IMR-90 (cell line): ENCODE measurements around the gene GALC. TPM values are rescaled to one million over a fixed set of nuclear protein-coding genes. Genes with fewer than 3 reads are reported as not detected.

ENCODE experiments used
- ATAC-seq: fragments of 200-7000 bp; cut with Tn5 transposase; 2 replicates; pipeline ENCODE4 v1.9.1; 2020; ENCODE audit warnings: low read depth, mild to moderate bottlenecking, moderate library complexity
- BruUV-seq: library from RNA; stranded (reverse); fragments of 400-500 nt; replicated peaks from 2 replicates; lab custom pipeline; 2021; lab: Mats Ljungman, UMichigan
- CTCF ChIA-PET: fragments of 300-600 bp; formaldehyde crosslinking; extraction: SDS; loops from one replicate; lab custom pipeline; 2021; ENCODE audit warnings: antibody characterized with exemption; lab: Yijun Ruan, JAX
- POLR2A ChIA-PET: fragments of 300-600 bp; sonication (Branson Sonifier 250); formaldehyde crosslinking; loops from one replicate; lab custom pipeline; 2022; ENCODE audit warnings: antibody characterized with exemption; ENCODE audit not compliant: unreplicated experiment; lab: Charles Lee
- DNase-seq: peaks from one replicate; pipeline ENCODE4 v3.0.0; 2013
- H2AFZ ChIP-seq: replicated peaks from 2 replicates; pipeline ENCODE3; 2013; ENCODE audit warnings: low read length, mild to moderate bottlenecking; ENCODE audit not compliant: poor library complexity
- H2AK5ac ChIP-seq: 2 replicates; pipeline ENCODE4 v1.6.1; 2013; ENCODE audit warnings: low read depth, low read length, inconsistent platforms
- H2AK9ac ChIP-seq: replicated peaks from 2 replicates; pipeline ENCODE3; 2013; ENCODE audit warnings: mild to moderate bottlenecking, low read depth, low read length, moderate library complexity; ENCODE audit not compliant: poor library complexity
- H2BK120ac ChIP-seq: 2 replicates; pipeline ENCODE4 v1.6.1; 2013; ENCODE audit warnings: low read depth, low read length, inconsistent platforms
- H2BK15ac ChIP-seq: 3 replicates; pipeline ENCODE4 v1.6.1; 2013; ENCODE audit warnings: low read depth, low read length, inconsistent platforms
- H2BK20ac ChIP-seq: 2 replicates; pipeline ENCODE4 v1.6.1; 2013; ENCODE audit warnings: low read depth, mild to moderate bottlenecking, inconsistent platforms, low read length, moderate library complexity
- H2BK5ac ChIP-seq: 2 replicates; pipeline ENCODE4 v1.6.1; 2013; ENCODE audit warnings: mild to moderate bottlenecking, low read depth, low read length, inconsistent platforms; ENCODE audit not compliant: poor library complexity, severe bottlenecking
- H3K14ac ChIP-seq: replicated peaks from 2 replicates; pipeline ENCODE4 v1.6.1; 2013; ENCODE audit warnings: low read depth, low read length, inconsistent platforms
- H3K18ac ChIP-seq: 2 replicates; pipeline ENCODE4 v1.6.1; 2013; ENCODE audit warnings: low read depth, low read length, control low read depth
- H3K23ac ChIP-seq: 2 replicates; pipeline ENCODE4 v1.6.1; 2013; ENCODE audit warnings: low read depth, low read length, inconsistent platforms
- H3K27ac ChIP-seq: 2 replicates; pipeline ENCODE4 v1.5.1; 2013; ENCODE audit warnings: mild to moderate bottlenecking, control low read depth, low read length; ENCODE audit not compliant: insufficient read depth
- H3K27me3 ChIP-seq: 2 replicates; pipeline ENCODE4 v1.6.1; 2013; ENCODE audit warnings: low read length; ENCODE audit not compliant: control insufficient read depth, insufficient read depth
- H3K36me3 ChIP-seq: 2 replicates; pipeline ENCODE4 v1.6.1; 2013; ENCODE audit warnings: low read length, mixed read lengths; ENCODE audit not compliant: control insufficient read depth, insufficient read depth
- H3K4ac ChIP-seq: 2 replicates; pipeline ENCODE4 v1.6.1; 2013; ENCODE audit warnings: low read depth, low read length, inconsistent platforms
- H3K4me1 ChIP-seq: 2 replicates; pipeline ENCODE4 v1.6.1; 2013; ENCODE audit warnings: low read length, mixed read lengths; ENCODE audit not compliant: control insufficient read depth, insufficient read depth
- H3K4me2 ChIP-seq: 2 replicates; pipeline ENCODE4 v1.6.1; 2013; ENCODE audit warnings: low read depth, mild to moderate bottlenecking, control low read depth, low read length, moderate library complexity
- H3K4me3 ChIP-seq: 2 replicates; pipeline ENCODE4 v1.5.1; 2013; ENCODE audit warnings: low read depth, mild to moderate bottlenecking, control low read depth, low read length, moderate library complexity; ENCODE audit not compliant: insufficient read depth
- H3K56ac ChIP-seq: 2 replicates; pipeline ENCODE4 v1.6.1; 2013; ENCODE audit warnings: low read length, inconsistent platforms; ENCODE audit not compliant: insufficient read depth; ENCODE audit errors: extremely low read depth
- H3K79me1 ChIP-seq, 2 experiments: 2 replicates each; pipeline ENCODE4 v1.6.1; 2013; ENCODE audit warnings: low read length in 2 of 2, inconsistent platforms in 1 of 2, low read depth in 1 of 2
- H3K9ac ChIP-seq: 2 replicates; pipeline ENCODE4 v1.6.1; 2013; ENCODE audit warnings: low read depth, low read length, control low read depth
- H3K9me1 ChIP-seq: 2 replicates; pipeline ENCODE4 v1.6.1; 2013; ENCODE audit warnings: low read length, inconsistent platforms; ENCODE audit not compliant: insufficient read depth
- H3K9me3 ChIP-seq: 2 replicates; pipeline ENCODE4 v1.6.1; 2013; ENCODE audit warnings: low read length; ENCODE audit not compliant: control insufficient read depth, insufficient read depth
- H4K20me1 ChIP-seq: 2 replicates; pipeline ENCODE4 v1.6.1; 2013; ENCODE audit warnings: low read length, inconsistent platforms; ENCODE audit not compliant: insufficient read depth
- H4K5ac ChIP-seq: 2 replicates; pipeline ENCODE4 v1.6.1; 2013; ENCODE audit warnings: mild to moderate bottlenecking, low read depth, low read length, control low read depth
- H4K8ac ChIP-seq, 2 experiments: 2 replicates each; pipeline ENCODE4 v1.6.1; 2013; ENCODE audit warnings: low read depth in 2 of 2, low read length in 2 of 2, control low read depth in 1 of 2, inconsistent platforms in 1 of 2
- H4K91ac ChIP-seq: 2 replicates; pipeline ENCODE4 v1.6.1; 2013; ENCODE audit warnings: low read depth, low read length, inconsistent platforms; ENCODE audit not compliant: insufficient read depth
- CHD1 ChIP-seq: IDR thresholded peaks from 2 replicates; pipeline ENCODE4 v1.6.1; 2012; ENCODE audit warnings: low read depth, low read length, improper control_type of control experiment
- CTCF ChIP-seq: conservative IDR thresholded peaks from 2 replicates; pipeline ENCODE4 v1.5.1; 2012; ENCODE audit warnings: mild to moderate bottlenecking, low read depth, low read length, improper control_type of control experiment
- ELK1 ChIP-seq: fragments of 150-350 bp; IDR thresholded peaks from 2 replicates; pipeline ENCODE4 v1.6.1; 2016; ENCODE audit warnings: low read depth, mild to moderate bottlenecking, low read length, moderate library complexity, borderline replicate concordance
- MAFK ChIP-seq: IDR thresholded peaks from 2 replicates; pipeline ENCODE4 v1.6.1; 2012; ENCODE audit warnings: low read depth, low read length, improper control_type of control experiment
- MAZ ChIP-seq: IDR thresholded peaks from 2 replicates; pipeline ENCODE4 v1.6.1; 2012; ENCODE audit warnings: low read depth, mild to moderate bottlenecking, low read length, improper control_type of control experiment, moderate library complexity, borderline replicate concordance
- POLR2A ChIP-seq: IDR thresholded peaks from 2 replicates; pipeline ENCODE4 v1.6.1; 2012; ENCODE audit warnings: mild to moderate bottlenecking, low read depth, low read length
- SMC3 ChIP-seq: fragments of 150-350 bp; IDR thresholded peaks from 2 replicates; pipeline ENCODE4 v1.6.1; 2016; ENCODE audit warnings: low read depth, mild to moderate bottlenecking, antibody characterized with exemption, low read length, moderate library complexity
- USF2 ChIP-seq: fragments of 150-350 bp; IDR thresholded peaks from 2 replicates; pipeline ENCODE4 v1.6.1; 2017; ENCODE audit warnings: mild to moderate bottlenecking, antibody characterized with exemption, low read length, low read depth
- WGBS, 2 experiments: methylation state at CpG; one replicate each; pipeline versions ENCODE4 v1.1.5 to v1.1.7; 2013; ENCODE audit warnings: missing lambda C conversion rate in 2 of 2; ENCODE audit not compliant: insufficient read length in 1 of 2; ENCODE audit errors: extremely low coverage in 2 of 2; 5-methylcytosine and 5-hydroxymethylcytosine counted together
- dilution Hi-C: fragments of 300-500 bp; cut with HindIII; formaldehyde crosslinking; loops from one replicate; pipeline ENCODE4 v1.14.3; 2018; ENCODE audit warnings: low sequenced_read_pairs; ENCODE audit not compliant: unreplicated experiment
- in situ Hi-C: fragments of 300-500 bp; cut with MboI; formaldehyde crosslinking; loops from 3 replicates; pipeline ENCODE4 v1.14.3; 2019; ENCODE audit warnings: low sequenced_read_pairs, inconsistent platforms, mixed read lengths
- intact Hi-C: fragments of 100-400 bp; cut with micrococcal nuclease; formaldehyde crosslinking; loops from 2 replicates; pipeline ENCODE4 v1.10.0; 2022
- polyA plus RNA-seq, 3 experiments: library from polyadenylated mRNA; depleted of rRNA; stranded (reverse); fragments of >200 nt; gene quantifications; 2 replicates each; pipeline ENCODE4 v1.2.3, GENCODE V29; 2012; ENCODE audit warnings: low replicate concordance in 1 of 3
- total RNA-seq: library from RNA; depleted of rRNA; stranded (reverse); fragments of >200 nt; gene quantifications from 2 replicates; pipeline ENCODE4 v1.2.3, GENCODE V29; 2012

The GALC gene
- total and polyA plus RNA-seq, 2 of the 4 experiments (the other 2 are of a cell fraction): 6.3 to 7.9 TPM

GRCh38 chr14:87892763-87893162, 100.2 kb downstream of the GALC start:
- Histone ChIP-seq H2AK5ac (no peak overlapping the region), H3K27me3 (no peaks in the 10 kb centered on the region), H2AFZ (no peak overlapping the region), H3K14ac (no peak overlapping the region), H4K20me1 (no peaks in the 10 kb centered on the region), H3K9me3 (0 out of 2 replicates have a peak, but pooled peaks cover 2% of the 10 kb centered on the region), H3K27ac (no peak overlapping the region), H3K23ac (no peak overlapping the region), H3K4me2 (no peak overlapping the region), H2BK15ac (no peak overlapping the region), H4K8ac (no peak overlapping the region), H3K36me3 (no peaks in the 10 kb centered on the region), H3K9me1 (no peaks in the 10 kb centered on the region), H3K4me1 (no peaks in the 10 kb centered on the region), H4K5ac (no peak overlapping the region), H2BK20ac (no peak overlapping the region), H2AK9ac (no peak overlapping the region), H3K79me1 (no peaks in the 10 kb centered on the region), H2BK5ac (no peak overlapping the region), H2BK120ac (no peak overlapping the region), H3K4me3 (no peak overlapping the region), H3K56ac (no peak overlapping the region), H3K4ac (no peak overlapping the region), H3K18ac (no peak overlapping the region), H3K9ac (no peak overlapping the region), H4K91ac (no peak overlapping the region)
- no TSS peak for BruUV-seq
- in situ Hi-C loops: no loop called here
- DNase-seq (no peak), ATAC-seq (no peak)
- intact Hi-C loops: loop anchor here (10.0 kb wide), 1 partner anchor 1838 kb away; no protein-coding TSS in a partner anchor
- no CpG with 5 or more reads among the region's 2 CpGs for WGBS, 2 experiments
- TF ChIP-seq POLR2A: no peak
- TF ChIP-seq MAFK: no peak
- no peak for TF ChIP-seq CHD1
- no peak for TF ChIP-seq MAZ
- TF ChIP-seq SMC3: no peak
- no peak for TF ChIP-seq ELK1
- no peak for TF ChIP-seq CTCF
- no peak for TF ChIP-seq USF2
- POLR2A ChIA-PET: no interaction called here
- CTCF ChIA-PET: no interaction called here
- dilution Hi-C loops: no loop called here
